ENCODE data around the gene UHRF1.

GRCh38 chr19:4909897-4910593, 744 bp downstream of the UHRF1 start:
- TF ChIP-seq CTCF (conservative IDR thresholded peaks at IDR 0.05; ENCODE audit: low read depth, low read length) (no peak), POLR2A (IDR thresholded peaks at IDR 0.05; ENCODE audit: low read depth, low read length) (no peak), MAZ (IDR thresholded peaks at IDR 0.05; ENCODE audit: borderline replicate concordance, low read depth, low read length) (peak; percentile 84), USF2 (IDR thresholded peaks at IDR 0.05; ENCODE audit: low read depth, low read length) (no peak), RFX5 (IDR thresholded peaks at IDR 0.05; ENCODE audit: low read depth, low read length) (no peak), CEBPB (IDR thresholded peaks at IDR 0.05; ENCODE audit: low read depth, low read length) (no peak), RCOR1 (IDR thresholded peaks at IDR 0.05; ENCODE audit: insufficient replicate concordance, low read length) (no peak)
